Measurements from ENCODE around the gene ATP11A. TPM values are rescaled to one million over a fixed set of nuclear protein-coding genes. Genes with fewer than 3 reads are reported as not detected.

Gene ATP11A
- total and polyA plus RNA-seq, 2 experiments from 2014 or later, result 28.7 to 30.8 TPM

GRCh38 chr13:112733112-112733511, 43.3 kb downstream of the ATP11A start:
- Histone ChIP-seq H3K9me2 (replicated peaks; ENCODE audit: insufficient read depth) (no peaks in the 10 kb centered on the region), H3K79me2 (peaks cover 86% of the 10 kb centered on the region), H3K9me3 (ENCODE audit: low read depth) (no peaks in the 10 kb centered on the region), H3K36me3 (replicated peaks; ENCODE audit: insufficient read depth, low read depth) (no peaks in the 10 kb centered on the region), H3K4me1 (ENCODE audit: insufficient read depth) (peaks cover 20% of the 10 kb centered on the region), H3K27me3 (no peaks in the 10 kb centered on the region), H2AFZ (no peak overlapping the region), H4K20me1 (ENCODE audit: insufficient read depth, poor library complexity, severe bottlenecking) (peaks cover 8% of the 10 kb centered on the region), H3K4me3 (no peak overlapping the region), H3K27ac (peak overlapping the region; percentile 27), H3K4me2 (no peak overlapping the region)
- 75% methylated on average over 6 of the region's 6 CpGs for WGBS (ENCODE audit: low lambda C conversion rate, missing lambda C conversion rate)
- no peak for TF ChIP-seq CTCF (IDR thresholded peaks at IDR 0.05; ENCODE audit: poor library complexity)
- TF ChIP-seq EZH2phosphoT487 (IDR thresholded peaks at IDR 0.05; ENCODE audit: low read depth, severe bottlenecking, unreplicated experiment), result no peak
- TF ChIP-seq EZH2 (IDR thresholded peaks at IDR 0.05; ENCODE audit: borderline replicate concordance), result no peak
- DNase-seq (ENCODE audit: low spot score), result no peak

GRCh38 chr13:112733661-112734379, 44.0 kb downstream of the ATP11A start:
- peak overlapping the region; percentile 27 for H3K27ac ChIP-seq
- no peaks in the 10 kb centered on the region for H3K9me2 ChIP-seq (replicated peaks; ENCODE audit: insufficient read depth)
- H3K27me3 ChIP-seq, result no peaks in the 10 kb centered on the region
- H2AFZ ChIP-seq, result no peak overlapping the region
- peak overlapping the region; percentile 33 for H3K4me2 ChIP-seq
- H3K4me3 ChIP-seq, result no peak overlapping the region
- TF ChIP-seq EZH2 (IDR thresholded peaks at IDR 0.05; ENCODE audit: borderline replicate concordance), result no peak
- TF ChIP-seq EZH2phosphoT487 (IDR thresholded peaks at IDR 0.05; ENCODE audit: low read depth, severe bottlenecking, unreplicated experiment), result no peak
- TF ChIP-seq CTCF (IDR thresholded peaks at IDR 0.05; ENCODE audit: poor library complexity), result no peak
- H4K20me1 ChIP-seq (ENCODE audit: insufficient read depth, poor library complexity, severe bottlenecking), result peaks cover 8% of the 10 kb centered on the region
- peaks cover 86% of the 10 kb centered on the region for H3K79me2 ChIP-seq
- WGBS (ENCODE audit: low lambda C conversion rate, missing lambda C conversion rate), result 41% methylated on average over 7 of the region's 7 CpGs
- no peaks in the 10 kb centered on the region for H3K36me3 ChIP-seq (replicated peaks; ENCODE audit: insufficient read depth, low read depth)
- peaks cover 20% of the 10 kb centered on the region for H3K4me1 ChIP-seq (ENCODE audit: insufficient read depth)
- H3K9me3 ChIP-seq (ENCODE audit: low read depth), result no peaks in the 10 kb centered on the region
- DNase-seq (ENCODE audit: low spot score), result no peak

GRCh38 chr13:112734696-112735547, 45.1 kb downstream of the ATP11A start:
- Histone ChIP-seq H3K4me1 (ENCODE audit: insufficient read depth) (peaks cover 16% of the 10 kb centered on the region), H3K27ac (peak overlapping the region; percentile 27), H3K27me3 (no peaks in the 10 kb centered on the region), H3K79me2 (peaks cover 86% of the 10 kb centered on the region), H3K4me3 (no peak overlapping the region), H3K36me3 (replicated peaks; ENCODE audit: insufficient read depth, low read depth) (no peaks in the 10 kb centered on the region), H3K9me2 (replicated peaks; ENCODE audit: insufficient read depth) (no peaks in the 10 kb centered on the region), H4K20me1 (ENCODE audit: insufficient read depth, poor library complexity, severe bottlenecking) (peaks cover 8% of the 10 kb centered on the region), H3K9me3 (ENCODE audit: low read depth) (no peaks in the 10 kb centered on the region), H2AFZ (no peak overlapping the region), H3K4me2 (peak overlapping the region; percentile 33)
- 59% methylated on average over 17 of the region's 17 CpGs for WGBS (ENCODE audit: low lambda C conversion rate, missing lambda C conversion rate)
- no peak for TF ChIP-seq EZH2phosphoT487 (IDR thresholded peaks at IDR 0.05; ENCODE audit: low read depth, severe bottlenecking, unreplicated experiment)
- no peak for TF ChIP-seq EZH2 (IDR thresholded peaks at IDR 0.05; ENCODE audit: borderline replicate concordance)
- TF ChIP-seq CTCF (IDR thresholded peaks at IDR 0.05; ENCODE audit: poor library complexity), result no peak
- no peak for DNase-seq (ENCODE audit: low spot score)
